H1 (cell line): ENCODE measurements around the gene SQOR.

Source experiments
- ATF2 ChIP-seq: IDR thresholded peaks from 2 replicates; pipeline ENCODE4 v1.6.1; 2012; ENCODE audit warnings: low read length, inconsistent platforms
- ATF3 ChIP-seq: IDR thresholded peaks from 2 replicates; pipeline ENCODE4 v1.6.1; 2011; ENCODE audit warnings: low read depth, mild to moderate bottlenecking, low read length; ENCODE audit not compliant: insufficient read depth
- CHD2 ChIP-seq: IDR thresholded peaks from 2 replicates; pipeline ENCODE4 v1.6.1; 2012; ENCODE audit warnings: low read length, improper control_type of control experiment
- GABPA ChIP-seq: IDR thresholded peaks from 2 replicates; pipeline ENCODE4 v1.6.1; 2011; ENCODE audit warnings: mild to moderate bottlenecking, low read length, moderate library complexity, borderline replicate concordance; ENCODE audit not compliant: insufficient read depth
- MAX ChIP-seq: IDR thresholded peaks from 2 replicates; pipeline ENCODE4 v1.6.1; 2012; ENCODE audit warnings: inconsistent platforms
- POLR2AphosphoS5 ChIP-seq: IDR thresholded peaks from 2 replicates; pipeline ENCODE4 v1.6.1; 2011; ENCODE audit warnings: low read depth, low read length
- SP4 ChIP-seq: IDR thresholded peaks from 2 replicates; pipeline ENCODE4 v1.6.1; 2012; ENCODE audit warnings: low read length, inconsistent platforms
- YY1 ChIP-seq: IDR thresholded peaks from 2 replicates; pipeline ENCODE4 v1.6.1; 2011; ENCODE audit warnings: low read depth, mild to moderate bottlenecking, low read length
- TF ChIP-seq, protein P1 (sequence below), 3 experiments: IDR thresholded peaks; 1 replicate in 2 of 3; 2 replicates in 1 of 3; pipeline versions ENCODE4 v1.5.1 to v1.6.1; 2011; ENCODE audit warnings: low read length in 3 of 3, mild to moderate bottlenecking in 3 of 3, inconsistent platforms in 2 of 3, low read depth in 1 of 3, moderate library complexity in 1 of 3; ENCODE audit not compliant: insufficient read depth in 1 of 3; ENCODE audit errors: control extremely low read depth in 1 of 3

- TF ChIP-seq, protein P1, sequence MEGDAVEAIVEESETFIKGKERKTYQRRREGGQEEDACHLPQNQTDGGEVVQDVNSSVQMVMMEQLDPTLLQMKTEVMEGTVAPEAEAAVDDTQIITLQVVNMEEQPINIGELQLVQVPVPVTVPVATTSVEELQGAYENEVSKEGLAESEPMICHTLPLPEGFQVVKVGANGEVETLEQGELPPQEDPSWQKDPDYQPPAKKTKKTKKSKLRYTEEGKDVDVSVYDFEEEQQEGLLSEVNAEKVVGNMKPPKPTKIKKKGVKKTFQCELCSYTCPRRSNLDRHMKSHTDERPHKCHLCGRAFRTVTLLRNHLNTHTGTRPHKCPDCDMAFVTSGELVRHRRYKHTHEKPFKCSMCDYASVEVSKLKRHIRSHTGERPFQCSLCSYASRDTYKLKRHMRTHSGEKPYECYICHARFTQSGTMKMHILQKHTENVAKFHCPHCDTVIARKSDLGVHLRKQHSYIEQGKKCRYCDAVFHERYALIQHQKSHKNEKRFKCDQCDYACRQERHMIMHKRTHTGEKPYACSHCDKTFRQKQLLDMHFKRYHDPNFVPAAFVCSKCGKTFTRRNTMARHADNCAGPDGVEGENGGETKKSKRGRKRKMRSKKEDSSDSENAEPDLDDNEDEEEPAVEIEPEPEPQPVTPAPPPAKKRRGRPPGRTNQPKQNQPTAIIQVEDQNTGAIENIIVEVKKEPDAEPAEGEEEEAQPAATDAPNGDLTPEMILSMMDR (IDR thresholded peaks at IDR 0.05; ENCODE audit: control extremely low read depth in 1 of 3, insufficient read depth in 1 of 3, low read depth in 1 of 3, low read length in 3 of 3): no peak
- TF ChIP-seq ATF3 (no peak), CHD2 (no peak), GABPA (no peak), POLR2AphosphoS5 (no peak), MAX (no peak), SP4 (no peak), ATF2 (no peak), YY1 (no peak)
These were observed 9.6 kb downstream of the SQOR start for GRCh38 chr15:45644437-45644836.
